ENCODE results near the gene EPS8L1.

DNA sequence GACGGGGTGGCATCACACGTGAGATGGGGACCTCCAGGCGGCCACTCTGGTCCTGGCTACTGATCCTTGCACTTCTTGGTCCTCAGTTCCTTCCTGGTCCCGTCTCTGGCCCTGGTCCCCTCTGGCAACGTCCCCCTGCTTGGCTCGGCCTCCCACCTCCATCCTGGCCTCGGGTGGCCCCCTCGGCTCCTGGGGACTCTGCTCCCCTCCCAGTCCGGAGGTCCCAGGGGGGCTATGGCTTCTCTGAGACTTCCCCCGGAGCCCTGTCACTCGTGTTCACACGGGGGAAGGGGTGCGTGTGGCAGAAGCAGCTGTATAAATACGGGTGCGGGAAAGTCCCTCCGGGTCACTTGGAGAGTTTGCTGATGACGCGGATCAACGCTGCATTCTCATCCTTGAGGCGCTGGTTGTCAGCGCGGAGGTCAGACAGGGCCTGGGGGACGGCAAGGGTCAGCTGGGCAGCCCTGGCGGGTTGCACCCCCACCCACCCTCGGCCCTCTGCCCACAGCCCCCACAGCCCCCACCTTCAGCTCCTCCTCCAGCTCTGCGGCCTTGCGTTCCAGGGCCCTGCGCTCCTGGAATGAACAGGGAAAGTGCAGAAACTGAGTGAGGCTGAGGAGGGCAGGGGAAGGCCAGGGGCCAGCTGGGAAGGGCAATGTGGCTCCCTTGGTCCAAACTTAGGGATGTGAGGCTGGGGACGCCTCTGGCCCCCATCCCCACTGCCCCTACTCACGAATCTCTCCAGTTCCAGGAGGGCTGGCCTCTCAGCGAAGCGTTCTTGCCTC lies 15.6 kb downstream of the EPS8L1 start:
- TF ChIP-seq, protein P1, sequence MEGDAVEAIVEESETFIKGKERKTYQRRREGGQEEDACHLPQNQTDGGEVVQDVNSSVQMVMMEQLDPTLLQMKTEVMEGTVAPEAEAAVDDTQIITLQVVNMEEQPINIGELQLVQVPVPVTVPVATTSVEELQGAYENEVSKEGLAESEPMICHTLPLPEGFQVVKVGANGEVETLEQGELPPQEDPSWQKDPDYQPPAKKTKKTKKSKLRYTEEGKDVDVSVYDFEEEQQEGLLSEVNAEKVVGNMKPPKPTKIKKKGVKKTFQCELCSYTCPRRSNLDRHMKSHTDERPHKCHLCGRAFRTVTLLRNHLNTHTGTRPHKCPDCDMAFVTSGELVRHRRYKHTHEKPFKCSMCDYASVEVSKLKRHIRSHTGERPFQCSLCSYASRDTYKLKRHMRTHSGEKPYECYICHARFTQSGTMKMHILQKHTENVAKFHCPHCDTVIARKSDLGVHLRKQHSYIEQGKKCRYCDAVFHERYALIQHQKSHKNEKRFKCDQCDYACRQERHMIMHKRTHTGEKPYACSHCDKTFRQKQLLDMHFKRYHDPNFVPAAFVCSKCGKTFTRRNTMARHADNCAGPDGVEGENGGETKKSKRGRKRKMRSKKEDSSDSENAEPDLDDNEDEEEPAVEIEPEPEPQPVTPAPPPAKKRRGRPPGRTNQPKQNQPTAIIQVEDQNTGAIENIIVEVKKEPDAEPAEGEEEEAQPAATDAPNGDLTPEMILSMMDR (conservative IDR thresholded peaks at IDR 0.05), result no peak
- no peak for TF ChIP-seq EZH2 (IDR thresholded peaks at IDR 0.05; ENCODE audit: low read depth)

All from PC-9 (cell line).